T-helper 2 cell (primary cell): ENCODE measurements around the gene HEMK1.

Experiments
- DNase-seq, 5 experiments: peaks; one replicate each; pipeline versions ENCODE4 v3.0.0 to v3.0.0-alpha.2; 2012 to 2022

Gene HEMK1

GRCh38 chr3:50545781-50546180 lies 23.5 kb upstream of the HEMK1 start:
- no peak for DNase-seq

- no peak for DNase-seq
These were observed 20.1 kb upstream of the HEMK1 start for GRCh38 chr3:50549226-50549625.

- DNase-seq = peak in 4 of 5 experiments; percentile 37 to 53 (median 49)
These were observed 19.1 kb upstream of the HEMK1 start for GRCh38 chr3:50550079-50550736.

- DNase-seq = no peak
These were observed 18.2 kb upstream of the HEMK1 start for GRCh38 chr3:50551054-50551659.

GRCh38 chr3:50551681-50552435 lies 17.5 kb upstream of the HEMK1 start:
- DNase-seq = peak in 1 of 5 experiments; percentile 17

- no peak for DNase-seq
These were observed 16.7 kb upstream of the HEMK1 start for GRCh38 chr3:50552598-50552997.

- DNase-seq = peak in 1 of 5 experiments; percentile 35
These were observed 14.8 kb upstream of the HEMK1 start for GRCh38 chr3:50554553-50554952.

- no peak for DNase-seq
These were observed 12.2 kb upstream of the HEMK1 start for GRCh38 chr3:50557106-50557505.

GRCh38 chr3:50557915-50558314 lies 11.4 kb upstream of the HEMK1 start:
- DNase-seq = no peak

- DNase-seq = no peak
These were observed 9.6 kb upstream of the HEMK1 start for GRCh38 chr3:50559702-50560101.

GRCh38 chr3:50562861-50563260 lies 6.5 kb upstream of the HEMK1 start:
- DNase-seq = no peak

- DNase-seq = no peak
These were observed 5.5 kb upstream of the HEMK1 start for GRCh38 chr3:50563867-50564266.

- DNase-seq = no peak
These were observed 5.0 kb upstream of the HEMK1 start for GRCh38 chr3:50564321-50564720.

- no peak for DNase-seq
These were observed 2.3 kb upstream of the HEMK1 start for GRCh38 chr3:50567011-50567385.

- peak; percentile 88 to 97 (median 92) for DNase-seq
These were observed 1.7 kb upstream of the HEMK1 start, which contains the start of gene C3orf18 for GRCh38 chr3:50567386-50568167. Gene C3orf18 (minus strand): TSS chr3:50567747. CDS start chr3:50565699, 2,048 bp downstream.

- no peak for DNase-seq
These were observed 1.4 kb downstream of the HEMK1 start for GRCh38 chr3:50570508-50571279.

- DNase-seq = no peak
These were observed 2.2 kb downstream of the HEMK1 start for GRCh38 chr3:50571486-50571885.

GRCh38 chr3:50572158-50572557 lies 2.8 kb downstream of the HEMK1 start:
- peak; percentile 54 to 87 (median 71) for DNase-seq

GRCh38 chr3:50572801-50573371 lies 3.6 kb downstream of the HEMK1 start:
- DNase-seq = peak in 1 of 5 experiments; percentile 48

- DNase-seq = peak in 3 of 5 experiments; percentile 47 to 99 (median 65)
These were observed 4.5 kb downstream of the HEMK1 start for GRCh38 chr3:50573566-50574443.

- peak in 2 of 5 experiments; percentile 27 to 85 for DNase-seq
These were observed 5.1 kb downstream of the HEMK1 start for GRCh38 chr3:50574444-50574831.
